ENCODE data around the gene TBC1D4.

TBC1D4 gene

GRCh38 chr13:75485286-75486062 lies 3.5 kb upstream of the TBC1D4 start:
- no peak for DNase-seq (ENCODE audit: low read depth)

DNA sequence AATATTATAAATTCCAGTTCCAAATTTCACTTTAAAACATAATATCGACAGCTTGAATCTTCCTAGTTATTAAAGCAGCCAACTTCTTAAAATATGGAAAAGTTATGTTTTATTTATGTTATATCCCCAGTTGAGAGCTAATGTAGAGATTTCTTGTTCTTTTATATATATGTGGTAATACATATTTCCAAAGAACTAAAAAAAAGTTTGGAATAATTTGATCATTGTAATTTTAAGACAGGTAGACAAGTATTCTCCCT lies 781 bp upstream of the TBC1D4 start:
- DNase-seq (ENCODE audit: low read depth), result no peak

DNA sequence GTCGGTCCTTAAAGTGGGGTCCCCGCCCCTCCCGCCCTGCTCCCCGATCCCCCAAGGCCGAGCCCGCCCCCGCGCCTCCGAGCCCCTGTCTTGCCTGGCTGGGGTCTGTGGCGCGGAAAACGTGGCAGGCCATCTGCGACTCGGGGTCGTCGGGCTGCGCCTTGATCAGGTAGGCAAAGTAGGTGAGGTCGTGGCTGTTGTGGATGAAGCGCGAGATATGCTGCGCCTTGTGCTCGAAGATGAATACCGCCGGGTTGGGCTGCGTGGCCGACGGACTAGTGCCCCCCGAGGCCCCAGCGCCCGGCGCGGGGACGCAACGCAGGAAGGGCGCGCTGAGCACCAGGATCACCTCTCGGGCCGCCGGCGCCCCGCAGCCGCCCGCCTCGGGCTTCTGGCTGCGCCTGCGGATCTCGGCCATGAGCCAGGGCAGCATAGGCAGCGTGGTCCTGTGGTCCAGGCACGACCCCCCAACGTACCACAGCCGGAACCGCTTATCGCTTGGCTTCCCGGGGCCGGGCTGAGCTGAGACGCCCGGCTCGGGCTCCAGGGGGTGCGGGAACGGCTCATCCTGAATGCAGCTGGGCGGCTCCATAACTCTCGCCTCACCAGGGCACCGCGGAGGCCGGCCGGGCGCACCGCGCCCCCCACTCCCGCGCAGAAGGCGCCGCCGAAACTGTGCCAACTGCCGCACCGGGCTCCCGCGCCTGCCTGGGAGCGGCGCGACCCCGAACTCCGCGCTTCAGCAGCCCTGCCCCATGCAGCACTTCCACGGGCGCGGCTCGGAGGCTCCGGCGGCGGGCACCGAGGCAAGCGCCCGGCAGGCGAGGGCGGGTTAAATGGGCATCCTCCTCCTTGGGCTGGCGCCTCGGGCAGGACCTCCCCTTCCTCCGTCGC lies 546 bp downstream of the TBC1D4 start:
- no peak for DNase-seq (ENCODE audit: low read depth)

- no peak for DNase-seq (ENCODE audit: low read depth)
These were observed 1.2 kb downstream of the TBC1D4 start for GRCh38 chr13:75480671-75481175.

- DNase-seq (ENCODE audit: low read depth), result no peak
These were observed 2.7 kb downstream of the TBC1D4 start for GRCh38 chr13:75479102-75479740.

GRCh38 chr13:75478659-75479058 lies 3.3 kb downstream of the TBC1D4 start:
- DNase-seq (ENCODE audit: low read depth), result no peak

DNA sequence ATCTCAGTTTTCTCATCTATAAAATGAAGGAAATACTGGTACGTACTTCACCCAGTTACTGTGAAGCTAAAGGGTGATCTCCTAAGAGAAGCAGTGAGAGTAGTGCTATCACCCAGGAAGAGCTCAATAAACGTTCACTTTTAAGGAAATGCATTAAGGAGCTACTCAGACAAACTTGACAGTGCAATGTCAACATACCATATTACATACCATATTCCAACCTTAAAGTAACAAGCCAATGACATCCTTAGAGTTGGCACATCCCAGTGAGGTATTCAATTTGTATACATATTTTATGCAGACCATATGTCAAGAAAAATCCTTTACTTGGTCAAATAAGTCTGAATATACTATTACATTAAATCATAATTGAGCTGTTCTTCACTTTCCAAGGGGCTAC lies 7.0 kb downstream of the TBC1D4 start:
- no peak for DNase-seq (ENCODE audit: low read depth)

DNA sequence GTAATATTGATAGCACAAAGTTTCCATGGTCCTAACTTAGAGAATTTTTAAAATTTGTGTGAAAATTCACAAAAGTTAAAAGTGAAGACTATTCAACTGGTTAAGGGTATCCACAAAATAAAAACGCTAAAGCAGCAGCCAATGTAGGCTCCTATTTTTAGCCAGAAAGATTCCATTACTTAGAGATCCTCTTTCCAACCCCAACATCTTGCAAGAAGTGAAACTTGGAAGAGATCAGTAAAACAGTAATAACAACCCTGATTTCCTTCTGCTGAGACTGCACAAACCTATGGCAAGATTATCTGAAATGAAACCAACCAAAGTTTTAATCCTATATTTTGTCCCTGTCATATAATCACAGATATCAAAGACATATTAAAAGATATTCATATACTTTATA lies 8.5 kb downstream of the TBC1D4 start:
- no peak for DNase-seq (ENCODE audit: low read depth)

GRCh38 chr13:75470676-75471075 lies 11.3 kb downstream of the TBC1D4 start:
- DNase-seq (ENCODE audit: low read depth), result no peak

DNA sequence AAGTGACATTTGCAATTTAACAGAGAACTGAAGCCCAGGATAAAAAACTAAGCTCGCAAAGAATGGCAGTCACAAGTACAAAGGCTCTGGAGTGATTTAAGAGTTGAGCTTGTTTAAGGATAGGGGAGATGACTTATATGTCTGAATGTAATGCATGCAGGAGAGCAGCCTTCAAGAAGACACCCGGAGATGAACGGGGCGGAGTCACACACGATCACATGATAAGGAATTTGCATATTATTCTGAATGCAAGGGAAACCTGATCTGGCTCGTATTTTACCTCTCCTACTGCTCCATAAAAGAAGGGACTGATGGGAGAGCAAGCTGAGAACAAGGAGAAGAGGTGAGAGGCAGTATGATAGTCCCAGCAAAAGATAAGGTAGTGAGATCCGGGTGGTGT lies 12.9 kb downstream of the TBC1D4 start:
- no peak for DNase-seq (ENCODE audit: low read depth)

GRCh38 chr13:75468602-75469001 lies 13.4 kb downstream of the TBC1D4 start:
- DNase-seq (ENCODE audit: low read depth), result no peak

- DNase-seq (ENCODE audit: low read depth), result no peak
These were observed 13.9 kb downstream of the TBC1D4 start for GRCh38 chr13:75468098-75468497.

- no peak for DNase-seq (ENCODE audit: low read depth)
These were observed 14.8 kb downstream of the TBC1D4 start for GRCh38 chr13:75467040-75467728.

- DNase-seq (ENCODE audit: low read depth), result no peak
These were observed 16.7 kb downstream of the TBC1D4 start for GRCh38 chr13:75465236-75465635.

GRCh38 chr13:75461314-75461713 lies 20.7 kb downstream of the TBC1D4 start:
- DNase-seq (ENCODE audit: low read depth), result no peak

DNA sequence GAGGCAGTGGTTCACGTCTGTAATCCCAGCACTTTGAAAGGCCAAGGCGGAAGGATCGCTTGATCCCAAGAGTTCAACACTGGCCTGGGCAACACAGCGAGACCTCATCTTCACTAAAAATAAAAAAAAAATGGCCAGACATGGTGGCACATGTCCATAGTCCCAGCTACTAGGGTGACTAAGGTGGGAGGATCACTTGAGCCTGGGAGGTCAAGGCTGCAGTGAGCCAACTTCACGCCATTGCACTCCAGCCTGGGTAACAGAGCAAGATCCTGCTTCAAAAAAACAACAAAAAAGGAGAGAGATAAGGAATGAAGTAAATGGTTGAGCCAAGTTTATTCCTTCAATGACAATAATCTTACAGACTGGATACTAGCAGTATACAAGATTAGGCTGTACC lies 21.3 kb downstream of the TBC1D4 start:
- no peak for DNase-seq (ENCODE audit: low read depth)

- DNase-seq (ENCODE audit: low read depth), result no peak
These were observed 23.1 kb downstream of the TBC1D4 start for GRCh38 chr13:75458696-75459422.

GRCh38 chr13:75455962-75456361 lies 26.0 kb downstream of the TBC1D4 start:
- no peak for DNase-seq (ENCODE audit: low read depth)

DNA sequence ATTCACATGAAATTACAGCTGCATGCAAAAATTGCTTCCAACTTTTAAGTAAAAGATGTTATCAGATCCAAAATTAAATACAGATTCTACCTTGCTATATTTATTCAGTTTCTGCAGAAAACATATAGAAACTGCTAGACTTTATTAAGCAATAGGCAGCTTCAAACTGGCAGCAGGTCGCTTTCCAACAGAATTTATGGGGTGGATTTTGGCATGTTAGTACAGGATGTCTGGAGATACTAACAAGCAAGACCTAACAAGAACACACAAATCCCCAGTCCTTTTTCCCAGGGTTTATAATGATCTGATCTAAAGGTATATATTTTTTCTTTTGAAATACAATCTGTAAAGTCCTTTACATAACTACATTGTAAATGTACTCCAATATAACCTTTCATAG lies 27.5 kb downstream of the TBC1D4 start:
- no peak for DNase-seq (ENCODE audit: low read depth)

DNA sequence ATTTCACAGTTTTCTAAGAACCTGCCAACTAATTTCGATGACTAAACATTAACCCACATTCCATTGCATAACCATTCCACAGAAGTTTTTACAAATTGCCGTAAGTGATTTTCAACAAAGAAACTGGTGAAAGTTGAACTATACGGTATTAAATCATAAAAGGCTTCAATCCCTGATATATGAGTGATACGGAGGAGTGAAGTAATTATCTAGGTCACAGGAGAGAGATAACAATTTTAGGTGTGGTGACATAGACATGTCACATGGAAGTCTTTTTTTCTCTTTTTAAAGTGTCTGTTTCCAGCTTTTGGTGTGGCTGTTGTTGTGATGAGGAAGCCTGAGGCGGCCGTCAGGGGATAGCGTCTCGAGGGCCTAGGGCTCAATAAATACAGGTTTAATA lies 29.4 kb downstream of the TBC1D4 start:
- no peak for DNase-seq (ENCODE audit: low read depth)

GRCh38 chr13:75447493-75447892 lies 34.5 kb downstream of the TBC1D4 start:
- DNase-seq (ENCODE audit: low read depth), result no peak

GRCh38 chr13:75446874-75447273 lies 35.1 kb downstream of the TBC1D4 start:
- DNase-seq (ENCODE audit: low read depth), result no peak

Measured in GM04504 (cell line).